ENCODE measurements around the gene PAOX.
A peak's percentile ranks its signal among the peaks of the same experiment; 100 is the strongest.

PAOX gene

GRCh38 chr10:133357285-133358161, 21.5 kb upstream of the PAOX start, which contains the start of gene FUOM:
Gene FUOM, minus strand, starts transcription at chr10:133358019. Its CDS starts 12 bp downstream, at chr10:133358007.
- Histone ChIP-seq H3K4me3 (ENCODE audit: low read depth, low read length) (no peak within 1 kb of the TSS), H3K27ac (ENCODE audit: extremely low read depth, low read depth, low read length) (no peak within 1 kb of the TSS), H3K36me3 (ENCODE audit: control insufficient read depth in 2 of 2, insufficient read depth in 1 of 2, low read length in 2 of 2) (peaks cover 0 to 11% of the 10 kb centered on the region in 2 experiments; a peak in 1 of 3 replicates), H3K9me3 (ENCODE audit: control insufficient read depth, insufficient read depth, low read depth, low read length) (no peaks in the 10 kb centered on the region), H3K4me1 (ENCODE audit: control insufficient read depth, insufficient read depth, low read length) (peaks cover 4% of the 10 kb centered on the region; the same call in 1 of the 2 replicates)
- ChIA-PET CTCF (interaction anchor here (1.2 kb wide), 1 partner anchor 28 kb away, joined by 3 read pairs; no protein-coding TSS in a partner anchor), POLR2A (interaction anchor here (0.6 to 1.1 kb wide), 2 partner anchors 13 to 16 kb away, joined by 3 to 5 read pairs; partner anchors contain the start of gene ECHS1)
- TF ChIP-seq ZIC2 (tag by site-specific recombination; IDR thresholded peaks at IDR 0.05) (peak; percentile 40; the same call in 1 of the 2 replicates), GLI2 (tag by site-specific recombination; IDR thresholded peaks at IDR 0.05; ENCODE audit: borderline replicate concordance, low read depth) (no peak), ZFHX2 (tag by site-specific recombination; conservative IDR thresholded peaks at IDR 0.05) (peak; percentile 47), TCF7L2 (IDR thresholded peaks at IDR 0.05; ENCODE audit: borderline replicate concordance, low read depth, low read length) (no peak), EGR2 (tag by site-specific recombination; IDR thresholded peaks at IDR 0.05; ENCODE audit: low read depth) (peak; percentile 31; the same call in 1 of the 2 replicates), GLIS2 (tag by site-specific recombination; IDR thresholded peaks at IDR 0.05) (peak; percentile 47), ZNF366 (tag by site-specific recombination; conservative IDR thresholded peaks at IDR 0.05) (no peak), SP3 (tag by site-specific recombination; IDR thresholded peaks at IDR 0.05) (0 out of 2 replicates have a peak, but pooled peaks have one; percentile 30), ZBTB11 (tag by site-specific recombination; conservative IDR thresholded peaks at IDR 0.05; ENCODE audit: low read depth) (peak; percentile 88)
- TF ChIP-seq, protein P1, sequence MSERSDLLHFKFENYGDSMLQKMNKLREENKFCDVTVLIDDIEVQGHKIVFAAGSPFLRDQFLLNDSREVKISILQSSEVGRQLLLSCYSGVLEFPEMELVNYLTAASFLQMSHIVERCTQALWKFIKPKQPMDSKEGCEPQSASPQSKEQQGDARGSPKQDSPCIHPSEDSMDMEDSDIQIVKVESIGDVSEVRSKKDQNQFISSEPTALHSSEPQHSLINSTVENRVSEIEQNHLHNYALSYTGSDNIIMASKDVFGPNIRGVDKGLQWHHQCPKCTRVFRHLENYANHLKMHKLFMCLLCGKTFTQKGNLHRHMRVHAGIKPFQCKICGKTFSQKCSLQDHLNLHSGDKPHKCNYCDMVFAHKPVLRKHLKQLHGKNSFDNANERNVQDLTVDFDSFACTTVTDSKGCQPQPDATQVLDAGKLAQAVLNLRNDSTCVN (tag by site-specific recombination; optimal IDR thresholded peaks at IDR 0.05), result peak; percentile 31

- POLR2A ChIA-PET, result interaction anchor here (1.4 kb wide), 1 partner anchor 15 kb away, joined by 6 read pairs; the partner anchor contains the start of gene ECHS1
- TF ChIP-seq KLF8 (tag by site-specific recombination; IDR thresholded peaks at IDR 0.05) (0 out of 2 replicates have a peak, but pooled peaks have one; percentile 18), HIC1 (tag by site-specific recombination; IDR thresholded peaks at IDR 0.05) (0 out of 2 replicates have a peak, but pooled peaks have one; percentile 27), MZF1 (tag by site-specific recombination; IDR thresholded peaks at IDR 0.05; ENCODE audit: borderline replicate concordance) (no peak)
- CTCF ChIA-PET, result interaction anchor here (1.2 kb wide), 1 partner anchor 29 kb away, joined by 6 read pairs; no protein-coding TSS in a partner anchor
- H3K9me3 ChIP-seq (ENCODE audit: control insufficient read depth, insufficient read depth, low read depth, low read length), result no peaks in the 10 kb centered on the region
- peaks cover 4% of the 10 kb centered on the region; the same call in 1 of the 2 replicates for H3K4me1 ChIP-seq (ENCODE audit: control insufficient read depth, insufficient read depth, low read length)
- peaks cover 0 to 18% of the 10 kb centered on the region in 2 experiments; a peak in 2 of 3 replicates for H3K36me3 ChIP-seq (ENCODE audit: control insufficient read depth in 2 of 2, insufficient read depth in 1 of 2, low read length in 2 of 2)
- H3K4me3 ChIP-seq (ENCODE audit: low read depth, low read length), result no peak overlapping the region
- H3K27ac ChIP-seq (ENCODE audit: extremely low read depth, low read depth, low read length), result no peak overlapping the region
Observed at GRCh38 chr10:133358162-133358924, 20.7 kb upstream of the PAOX start.

Data from HEK293 (cell line).